Stimulated activated CD4-positive, alpha-beta T cell treated with anti-CD3 and anti-CD28 coated beads, Interleukin-2, amount 100 ng/mL, for 48 hours (primary cell): Measurements from ENCODE around the gene SPDYA.
"Not testable (repeated sequence)": the region's sequence is repeated elsewhere in the genome, so short reads cannot be mapped to it uniquely, and the experiment has no call there.

Experiments used
- DNase-seq, 2 donors: peaks; one replicate each; pipeline ENCODE4 v3.0.0-alpha.2; 2020

Gene SPDYA

GRCh38 chr2:28810384-28811285, at the start of gene SPDYA:
SPDYA (plus strand) TSS chr2:28810834; CDS start chr2:28816015, 5,181 bp downstream.
- DNase-seq, result peak; percentile 70 to 82

- no peak for DNase-seq
Observed at GRCh38 chr2:28761420-28761819, 49.2 kb upstream of the SPDYA start.

- DNase-seq, result no peak
Observed at GRCh38 chr2:28764909-28765711, 45.5 kb upstream of the SPDYA start.

GRCh38 chr2:28766070-28766469, 44.6 kb upstream of the SPDYA start:
- DNase-seq, result no peak

GRCh38 chr2:28767337-28767736, 43.3 kb upstream of the SPDYA start:
- DNase-seq, result no peak

- no peak for DNase-seq
Observed at GRCh38 chr2:28768422-28768821, 42.2 kb upstream of the SPDYA start.

- DNase-seq, result no peak
Observed at GRCh38 chr2:28768952-28769351, 41.7 kb upstream of the SPDYA start.

GRCh38 chr2:28772351-28772750, 38.3 kb upstream of the SPDYA start:
- no peak for DNase-seq

- no peak for DNase-seq
Observed at GRCh38 chr2:28776471-28776870, 34.2 kb upstream of the SPDYA start.

GRCh38 chr2:28778392-28778791, 32.2 kb upstream of the SPDYA start:
- DNase-seq, result no peak

- no peak for DNase-seq
Observed at GRCh38 chr2:28779001-28779400, 31.6 kb upstream of the SPDYA start.

GRCh38 chr2:28780496-28780895, 30.1 kb upstream of the SPDYA start:
- no peak for DNase-seq

GRCh38 chr2:28782423-28782822, 28.2 kb upstream of the SPDYA start:
- no peak for DNase-seq

GRCh38 chr2:28784570-28784969, 26.1 kb upstream of the SPDYA start:
- DNase-seq, result not testable (repeated sequence)

- DNase-seq, result no peak
Observed at GRCh38 chr2:28796620-28797019, 14.0 kb upstream of the SPDYA start.

GRCh38 chr2:28801726-28802125, 8.9 kb upstream of the SPDYA start:
- DNase-seq, result no peak

- DNase-seq, result no peak
Observed at GRCh38 chr2:28802975-28803429, 7.6 kb upstream of the SPDYA start.

GRCh38 chr2:28809927-28810326, 707 bp upstream of the SPDYA start:
- DNase-seq, result no peak

GRCh38 chr2:28818053-28818452, 7.4 kb downstream of the SPDYA start:
- no peak for DNase-seq

GRCh38 chr2:28821295-28821958, 10.8 kb downstream of the SPDYA start:
- DNase-seq, result peak; percentile 71 to 73

GRCh38 chr2:28822036-28822435, 11.4 kb downstream of the SPDYA start:
- no peak for DNase-seq

- no peak for DNase-seq
Observed at GRCh38 chr2:28824207-28824606, 13.6 kb downstream of the SPDYA start.

- no peak for DNase-seq
Observed at GRCh38 chr2:28824870-28825269, 14.2 kb downstream of the SPDYA start.
